ENCODE measurements around the gene TMCO1. TPM values are rescaled to one million over a fixed set of nuclear protein-coding genes. Genes with fewer than 3 reads are reported as not detected.
"Not testable (repeated sequence)": the region's sequence is repeated elsewhere in the genome, so short reads cannot be mapped to it uniquely, and the experiment has no call there.

Gene TMCO1
- total and polyA plus RNA-seq, 4 donors = 47.6 to 84.5 (median 64.5) TPM

GRCh38 chr1:165753934-165754333, 14.7 kb downstream of the TMCO1 start:
- Histone ChIP-seq H3K36me3 (ENCODE audit: control insufficient read depth in 4 of 4, insufficient read depth in 4 of 4, low read length in 4 of 4) (peaks cover 4 to 15% (median 5%) of the 10 kb centered on the region in 4 donors), H3K4me1 (ENCODE audit: control insufficient read depth in 5 of 5, insufficient read depth in 5 of 5, low read length in 5 of 5) (peaks cover 0 to 2% (median 0%) of the 10 kb centered on the region in 5 donors), H3K27ac (ENCODE audit: low read depth in 1 of 2, low read length in 1 of 2) (no peak overlapping the region), H3K9ac (ENCODE audit: insufficient read depth in 1 of 2, low read length in 2 of 2) (no peak overlapping the region), H3K4me3 (no peak overlapping the region), H3K27me3 (ENCODE audit: control insufficient read depth in 3 of 3, insufficient read depth in 3 of 3, low read length in 2 of 3) (no peaks in the 10 kb centered on the region), H3K9me3 (ENCODE audit: control insufficient read depth in 4 of 4, insufficient read depth in 3 of 4, low read length in 3 of 4) (no peaks in the 10 kb centered on the region)
- DNase-seq (no peak), ATAC-seq (ENCODE audit: insufficient read depth, low FRiP score) (no peak)
- no peak for TF ChIP-seq CTCF (IDR thresholded peaks at IDR 0.05; ENCODE audit: control extremely low read depth, extremely low read depth)

GRCh38 chr1:165748550-165748949, 20.1 kb downstream of the TMCO1 start:
- ATAC-seq (ENCODE audit: insufficient read depth, low FRiP score) (no peak), DNase-seq (no peak)
- TF ChIP-seq CTCF (IDR thresholded peaks at IDR 0.05; ENCODE audit: control extremely low read depth, extremely low read depth) = no peak
- H3K27ac ChIP-seq (ENCODE audit: low read depth in 1 of 2, low read length in 1 of 2) = no peak overlapping the region
- H3K36me3 ChIP-seq (ENCODE audit: control insufficient read depth in 4 of 4, insufficient read depth in 4 of 4, low read length in 4 of 4) = peaks cover 0 to 15% (median 10%) of the 10 kb centered on the region in 4 donors
- H3K9me3 ChIP-seq (ENCODE audit: control insufficient read depth in 4 of 4, insufficient read depth in 3 of 4, low read length in 3 of 4) = no peaks in the 10 kb centered on the region
- no peak overlapping the region for H3K9ac ChIP-seq (ENCODE audit: insufficient read depth in 1 of 2, low read length in 2 of 2)
- peaks cover 0 to under 1% (median 0%) of the 10 kb centered on the region in 5 donors for H3K4me1 ChIP-seq (ENCODE audit: control insufficient read depth in 5 of 5, insufficient read depth in 5 of 5, low read length in 5 of 5)
- WGBS, 2 donors = 94 to 97% methylated on average over 1 of the region's 1 CpG
- H3K4me3 ChIP-seq = no peak overlapping the region
- H3K27me3 ChIP-seq (ENCODE audit: control insufficient read depth in 3 of 3, insufficient read depth in 3 of 3, low read length in 2 of 3) = no peaks in the 10 kb centered on the region

- Histone ChIP-seq H3K9me3 (ENCODE audit: control insufficient read depth in 4 of 4, insufficient read depth in 3 of 4, low read length in 3 of 4) (no peaks in the 10 kb centered on the region), H3K27me3 (ENCODE audit: control insufficient read depth in 3 of 3, insufficient read depth in 3 of 3, low read length in 2 of 3) (no peaks in the 10 kb centered on the region), H3K36me3 (ENCODE audit: control insufficient read depth in 4 of 4, insufficient read depth in 4 of 4, low read length in 4 of 4) (peaks cover under 1 to 16% (median 9%) of the 10 kb centered on the region in 4 donors), H3K4me3 (no peak overlapping the region), H3K27ac (ENCODE audit: low read depth in 1 of 2, low read length in 1 of 2) (no peak overlapping the region), H3K9ac (ENCODE audit: insufficient read depth in 1 of 2, low read length in 2 of 2) (no peak overlapping the region), H3K4me1 (ENCODE audit: control insufficient read depth in 5 of 5, insufficient read depth in 5 of 5, low read length in 5 of 5) (no peaks in the 10 kb centered on the region)
- ATAC-seq (ENCODE audit: insufficient read depth, low FRiP score) = no peak
- DNase-seq = no peak
- WGBS, 2 donors = 94 to 96% methylated on average over 9 of the region's 9 CpGs
- TF ChIP-seq CTCF (IDR thresholded peaks at IDR 0.05; ENCODE audit: control extremely low read depth, extremely low read depth) = no peak
Observed at GRCh38 chr1:165747632-165748447, 20.8 kb downstream of the TMCO1 start.

GRCh38 chr1:165744913-165745312, 23.8 kb downstream of the TMCO1 start:
- H3K27ac ChIP-seq (ENCODE audit: low read depth in 1 of 2, low read length in 1 of 2); H3K27me3 ChIP-seq (ENCODE audit: control insufficient read depth in 3 of 3, insufficient read depth in 3 of 3, low read length in 2 of 3); H3K4me3 ChIP-seq; DNase-seq; H3K4me1 ChIP-seq (ENCODE audit: control insufficient read depth in 5 of 5, insufficient read depth in 5 of 5, low read length in 5 of 5); H3K9me3 ChIP-seq (ENCODE audit: control insufficient read depth in 4 of 4, insufficient read depth in 3 of 4, low read length in 3 of 4); ATAC-seq (ENCODE audit: insufficient read depth, low FRiP score); H3K9ac ChIP-seq (ENCODE audit: insufficient read depth in 1 of 2, low read length in 2 of 2): not testable (repeated sequence)
- peaks cover 14 to 36% (median 21%) of the 10 kb centered on the region in 4 donors for H3K36me3 ChIP-seq (ENCODE audit: control insufficient read depth in 4 of 4, insufficient read depth in 4 of 4, low read length in 4 of 4)
- WGBS, 2 donors = 99 to 100% methylated on average over 1 of the region's 1 CpG
